GM12873 (cell line): Measurements from ENCODE around the gene CCDC90B.

Experiments
- CTCF ChIP-seq: IDR thresholded peaks from 2 replicates; pipeline ENCODE4 v1.5.1; 2012; ENCODE audit warnings: low read depth, mild to moderate bottlenecking, moderate library complexity, low read length, control low read depth; ENCODE audit not compliant: insufficient read depth; ENCODE audit errors: missing control alignments

Gene CCDC90B

GRCh38 chr11:83312430-83312829, 26.3 kb upstream of the CCDC90B start:
- TF ChIP-seq CTCF = no peak

- TF ChIP-seq CTCF = no peak
Measured at GRCh38 chr11:83311701-83312100, 25.5 kb upstream of the CCDC90B start.

GRCh38 chr11:83310718-83311117, 24.6 kb upstream of the CCDC90B start:
- no peak for TF ChIP-seq CTCF

- no peak for TF ChIP-seq CTCF
Measured at GRCh38 chr11:83306200-83307080, 20.3 kb upstream of the CCDC90B start.

- TF ChIP-seq CTCF = no peak
Measured at GRCh38 chr11:83303316-83303715, 17.1 kb upstream of the CCDC90B start.

- TF ChIP-seq CTCF = no peak
Measured at GRCh38 chr11:83302151-83302550, 16.0 kb upstream of the CCDC90B start.

- TF ChIP-seq CTCF = no peak
Measured at GRCh38 chr11:83299681-83300080, 13.5 kb upstream of the CCDC90B start.
